GM21737 (cell line): Measurements from ENCODE around the gene TRMT10A.

Source experiments
- ATAC-seq: cut with Tn5 transposase; IDR thresholded peaks from one replicate; pipeline ENCODE4 v1.9.1; 2021; ENCODE audit warnings: mild to moderate bottlenecking, moderate library complexity; ENCODE audit not compliant: unreplicated experiment

The TRMT10A gene, protein sequence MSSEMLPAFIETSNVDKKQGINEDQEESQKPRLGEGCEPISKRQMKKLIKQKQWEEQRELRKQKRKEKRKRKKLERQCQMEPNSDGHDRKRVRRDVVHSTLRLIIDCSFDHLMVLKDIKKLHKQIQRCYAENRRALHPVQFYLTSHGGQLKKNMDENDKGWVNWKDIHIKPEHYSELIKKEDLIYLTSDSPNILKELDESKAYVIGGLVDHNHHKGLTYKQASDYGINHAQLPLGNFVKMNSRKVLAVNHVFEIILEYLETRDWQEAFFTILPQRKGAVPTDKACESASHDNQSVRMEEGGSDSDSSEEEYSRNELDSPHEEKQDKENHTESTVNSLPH

DNA sequence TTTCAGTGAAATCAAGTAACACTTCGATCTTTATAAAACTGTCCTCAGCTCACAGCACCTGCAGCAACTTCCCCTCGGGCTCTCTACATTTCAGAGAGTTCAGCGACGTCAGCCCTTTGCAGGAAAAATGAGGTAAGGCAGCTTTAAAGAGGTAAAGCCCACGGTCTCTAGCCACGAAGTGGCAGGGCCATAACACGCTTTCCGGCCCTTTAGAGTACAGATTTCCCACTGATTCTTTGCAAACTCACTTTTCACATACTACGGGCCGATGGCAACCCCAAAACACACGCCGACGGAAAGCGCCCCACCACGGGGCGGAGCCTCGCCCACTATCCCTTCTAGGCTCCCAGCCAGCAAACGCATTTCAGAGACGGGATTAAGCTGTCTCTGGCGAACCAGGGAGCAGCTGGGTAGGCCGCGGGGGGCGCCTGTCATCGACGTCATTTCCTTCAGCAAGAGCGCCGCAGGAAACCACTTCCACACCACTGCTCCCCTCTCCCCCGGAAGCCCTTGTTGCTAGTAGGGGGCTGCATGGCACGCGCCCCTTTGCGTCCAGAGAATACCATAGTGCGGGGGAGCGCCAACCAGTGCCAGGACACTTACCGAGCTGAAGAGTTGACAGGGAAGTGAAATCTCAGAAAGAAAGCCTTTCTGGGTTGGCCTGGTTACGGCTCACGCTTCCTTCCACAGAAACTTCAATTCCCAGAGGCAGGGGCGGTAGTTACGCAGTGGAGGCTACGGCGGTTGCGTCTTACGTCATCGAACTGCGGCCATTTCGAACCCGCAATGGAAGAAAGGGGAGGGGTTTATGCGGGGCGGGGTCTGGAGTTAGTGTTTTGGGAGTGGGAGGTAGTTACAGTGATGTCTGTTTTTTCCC, at the start of gene TRMT10A:
TSS of gene TRMT10A (minus strand) at position 730 of the 877 bp plus-strand sequence. CDS start 4,701 bp downstream, outside the sequence.
- peak; percentile 92 for ATAC-seq

DNA sequence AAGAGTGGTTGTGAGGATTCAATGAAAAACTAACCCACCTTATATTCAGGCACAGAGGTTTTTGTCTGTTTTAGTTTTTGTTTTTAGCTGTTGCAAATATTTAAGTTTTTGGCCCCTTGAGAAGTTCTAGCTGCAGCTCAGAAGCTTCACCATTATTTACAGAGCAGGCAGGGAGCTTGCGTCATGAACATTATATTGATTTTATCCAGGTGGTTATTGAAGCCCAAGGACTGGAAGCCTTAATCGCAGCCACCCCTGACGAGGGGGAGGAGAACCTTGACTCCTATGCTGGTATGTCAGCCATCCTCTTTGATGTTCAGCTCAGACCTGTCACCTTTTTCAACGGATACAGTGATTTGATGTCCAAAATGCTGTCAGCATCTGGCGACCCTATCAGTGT, 48.9 kb upstream of the TRMT10A start:
- ATAC-seq = no peak

DNA sequence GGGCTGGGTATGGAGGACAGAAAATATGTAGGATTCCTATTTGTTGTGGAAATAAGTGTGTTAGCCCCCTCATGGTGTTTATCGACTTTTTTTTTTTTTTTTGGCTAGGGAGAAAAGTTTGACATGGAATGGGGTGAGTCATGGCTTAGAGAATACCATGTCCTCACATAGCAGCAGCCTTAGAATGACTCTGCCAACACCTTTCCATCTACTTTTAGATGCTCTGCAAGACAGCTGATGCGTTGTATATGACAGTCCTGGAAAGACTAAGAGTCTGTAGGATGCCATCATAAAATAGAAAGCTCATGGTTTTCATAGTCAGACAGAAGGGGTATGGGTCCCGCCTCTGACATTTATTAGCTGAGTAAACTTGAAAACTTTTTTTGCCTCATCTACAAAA, 48.4 kb upstream of the TRMT10A start:
- no peak for ATAC-seq

DNA sequence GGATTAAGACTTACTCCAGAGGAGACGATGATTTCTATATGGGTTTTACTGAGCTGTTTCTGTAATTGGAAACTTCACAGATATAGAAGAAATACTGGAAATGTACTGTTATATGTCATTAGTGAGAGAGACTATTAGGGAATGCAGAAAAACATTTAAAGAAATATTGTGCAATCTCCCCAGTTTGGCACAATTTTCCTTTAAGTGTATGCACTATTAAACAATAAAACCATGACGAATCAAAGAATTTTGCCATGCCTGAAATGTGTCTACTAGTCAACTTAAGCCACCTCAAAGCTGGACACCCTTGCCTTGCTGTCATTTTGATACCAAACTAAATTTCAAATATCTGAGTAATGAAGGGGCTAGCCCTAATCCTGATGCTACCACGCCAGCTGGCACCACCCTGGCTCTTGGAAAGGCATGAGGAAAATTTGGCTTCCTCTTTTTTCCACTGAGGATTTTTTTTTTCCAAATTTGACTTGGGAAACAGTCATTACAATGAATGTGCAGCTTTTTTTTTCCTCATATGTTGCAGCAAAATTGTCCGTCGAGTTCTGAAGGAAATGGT, 46.9 kb upstream of the TRMT10A start:
- ATAC-seq = no peak

DNA sequence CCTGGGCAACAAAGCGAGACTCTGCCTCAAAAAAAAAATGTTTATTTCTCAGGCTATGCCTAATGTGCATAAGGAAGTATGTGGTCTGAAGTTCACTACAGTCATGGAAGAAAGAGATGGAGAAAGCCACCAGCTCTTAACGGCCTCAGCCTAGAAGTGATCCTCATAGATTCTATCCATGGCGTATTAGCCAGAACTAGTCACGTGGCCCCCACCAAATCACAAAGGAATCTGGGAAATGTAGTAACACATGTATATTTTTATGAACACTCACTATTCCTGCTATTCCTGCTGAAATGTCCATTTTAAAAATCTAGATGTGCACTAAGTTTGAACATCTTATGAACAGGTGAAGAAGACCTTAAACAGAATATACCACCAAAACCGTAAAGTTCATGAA, 44.6 kb upstream of the TRMT10A start:
- ATAC-seq = no peak

DNA sequence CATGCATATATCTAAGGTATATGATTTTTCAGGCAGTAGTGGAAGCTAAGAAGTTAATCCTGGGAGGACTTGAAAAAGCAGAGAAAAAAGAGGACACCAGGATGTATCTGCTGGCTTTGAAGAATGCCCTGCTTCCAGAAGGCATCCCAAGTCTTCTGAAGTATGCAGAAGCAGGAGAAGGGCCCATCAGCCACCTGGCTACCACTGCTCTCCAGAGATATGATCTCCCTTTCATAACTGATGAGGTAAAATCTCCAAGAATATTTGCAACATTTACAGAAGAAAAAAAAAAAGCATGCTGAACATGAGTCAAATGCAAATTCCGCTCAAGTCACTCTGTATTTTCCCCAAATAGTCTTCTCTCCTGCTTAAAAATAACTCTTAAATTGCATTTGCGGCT, 42.9 kb upstream of the TRMT10A start:
- no peak for ATAC-seq

DNA sequence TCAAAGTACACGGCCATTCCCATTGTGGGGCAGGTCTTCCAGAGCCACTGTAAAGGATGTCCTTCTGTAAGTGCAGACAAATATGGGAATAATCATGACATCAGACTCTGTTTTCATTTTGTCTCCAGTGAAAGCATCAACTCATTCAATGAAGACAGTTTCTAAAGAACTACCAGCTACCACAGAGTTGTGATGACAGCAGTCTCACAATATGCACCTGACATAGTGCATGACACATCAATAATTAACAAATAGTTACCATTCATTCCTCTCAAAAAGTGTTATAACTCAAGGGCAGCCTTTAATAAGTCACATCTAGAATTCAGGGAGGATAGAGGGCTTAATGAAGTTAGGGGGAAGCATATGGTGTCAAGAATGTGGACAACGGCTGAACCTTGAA, 31.0 kb upstream of the TRMT10A start:
- ATAC-seq = peak; percentile 30

DNA sequence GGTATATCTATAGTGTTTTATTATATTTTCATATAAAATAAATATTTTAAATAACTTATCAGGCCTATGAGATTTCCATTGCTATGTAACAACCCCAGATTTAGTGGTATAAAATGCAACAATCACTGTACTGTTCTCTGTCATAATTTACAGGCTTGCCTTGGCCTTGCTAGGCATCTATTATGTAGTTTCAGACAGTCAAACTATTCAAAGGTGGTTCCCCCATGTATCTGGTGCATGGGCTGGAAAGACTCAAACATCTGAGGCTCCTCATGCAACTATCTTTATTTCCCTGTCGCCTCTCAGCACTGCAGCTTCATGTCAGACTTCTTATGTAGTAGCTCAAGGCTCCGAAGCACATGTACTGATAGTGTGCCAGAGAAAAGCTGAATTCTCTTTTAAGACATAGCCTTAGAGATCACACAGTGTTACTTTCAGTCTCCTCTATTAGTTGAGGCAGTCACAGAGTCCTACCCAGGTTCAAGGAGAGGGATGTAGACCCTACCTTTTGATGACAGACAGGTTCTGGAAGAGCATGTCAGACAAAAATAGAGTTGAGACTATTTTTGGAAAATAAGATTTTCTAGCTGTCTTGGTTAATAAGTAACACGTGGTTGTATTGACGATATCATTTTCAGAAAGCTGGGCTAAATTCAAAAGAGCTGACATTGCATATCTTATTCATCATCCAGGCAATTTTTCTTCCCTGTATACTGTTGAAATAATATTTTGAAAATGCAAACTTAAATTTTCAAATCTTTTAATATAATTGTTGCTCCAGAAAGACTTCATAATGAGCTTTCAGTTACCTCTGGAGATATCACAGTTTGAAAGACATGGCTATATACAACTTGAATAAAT, 30.2 kb upstream of the TRMT10A start:
- peak; percentile 64 for ATAC-seq

DNA sequence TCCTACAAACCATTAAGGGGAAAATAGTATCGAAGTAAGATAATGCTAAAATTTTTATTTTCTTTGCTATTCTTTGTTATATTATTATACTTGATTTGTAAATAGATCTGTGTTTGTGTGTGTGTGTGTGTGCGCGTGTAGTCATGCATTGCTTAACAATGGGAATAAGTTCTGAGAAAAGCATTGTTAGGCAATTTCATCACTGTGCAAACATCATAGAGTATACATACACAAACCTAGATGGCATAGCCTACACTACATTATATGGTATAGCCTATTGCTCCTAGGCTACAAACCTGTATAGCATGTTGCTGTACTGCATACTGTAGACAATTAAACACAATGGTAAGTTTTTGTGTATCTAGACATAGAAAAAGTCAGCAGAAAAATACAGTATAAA, 27.9 kb upstream of the TRMT10A start:
- no peak for ATAC-seq

DNA sequence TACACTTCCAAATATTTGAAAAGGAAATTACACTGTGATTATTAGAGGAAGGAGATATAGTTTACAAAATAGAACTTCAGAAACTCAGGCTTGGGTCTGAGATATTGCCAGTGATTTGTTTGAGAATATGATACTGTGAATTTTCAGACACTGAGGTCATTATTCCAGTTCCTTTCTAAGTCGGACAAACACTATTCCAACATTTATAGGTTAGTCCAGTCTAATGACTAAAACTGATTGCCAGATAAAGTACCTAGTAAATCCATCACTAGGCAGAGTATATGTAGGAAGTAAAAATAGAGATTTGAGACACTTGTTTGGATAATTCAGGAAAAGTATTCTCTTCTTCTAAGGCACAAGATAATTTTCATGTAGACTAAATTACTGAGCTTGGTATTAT, 24.0 kb upstream of the TRMT10A start:
- no peak for ATAC-seq

DNA sequence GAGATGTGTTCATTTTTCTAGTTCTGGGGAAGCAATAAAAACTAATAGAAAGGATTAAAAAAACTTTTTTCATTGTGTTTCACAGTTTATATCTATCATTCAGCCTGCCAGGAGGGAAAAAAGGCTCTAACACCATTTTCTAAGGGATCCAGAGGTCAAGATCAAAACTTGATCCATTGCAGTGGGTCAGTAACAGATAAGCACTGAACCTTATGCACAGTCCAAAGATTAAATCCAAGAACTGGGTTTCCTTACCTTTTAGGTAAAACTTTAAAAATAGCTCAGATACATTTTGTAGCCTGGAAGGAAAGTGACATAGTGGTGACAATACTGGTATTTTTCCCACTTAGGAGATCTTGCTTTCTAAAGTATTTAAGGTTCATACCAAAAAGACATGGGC, 23.5 kb upstream of the TRMT10A start:
- ATAC-seq = no peak

DNA sequence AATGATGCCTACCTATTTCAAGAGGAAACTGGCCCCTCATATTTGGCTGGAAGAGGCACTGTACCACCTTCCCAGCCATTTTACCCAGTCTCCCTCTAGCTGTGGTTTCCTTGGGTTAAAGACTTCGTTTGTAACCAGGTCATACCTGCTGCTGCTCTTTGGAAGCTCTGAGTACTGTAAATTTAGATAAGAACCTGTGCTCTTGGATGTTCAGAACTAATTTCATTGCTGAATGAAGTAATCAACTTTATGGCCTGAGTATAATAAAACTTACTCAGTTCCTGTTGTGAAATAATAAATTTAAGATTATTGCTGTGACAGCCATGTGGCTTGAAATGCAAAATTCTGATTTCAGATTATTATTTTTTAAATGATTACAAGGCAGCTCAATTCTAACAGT, 23.0 kb upstream of the TRMT10A start:
- ATAC-seq = no peak

DNA sequence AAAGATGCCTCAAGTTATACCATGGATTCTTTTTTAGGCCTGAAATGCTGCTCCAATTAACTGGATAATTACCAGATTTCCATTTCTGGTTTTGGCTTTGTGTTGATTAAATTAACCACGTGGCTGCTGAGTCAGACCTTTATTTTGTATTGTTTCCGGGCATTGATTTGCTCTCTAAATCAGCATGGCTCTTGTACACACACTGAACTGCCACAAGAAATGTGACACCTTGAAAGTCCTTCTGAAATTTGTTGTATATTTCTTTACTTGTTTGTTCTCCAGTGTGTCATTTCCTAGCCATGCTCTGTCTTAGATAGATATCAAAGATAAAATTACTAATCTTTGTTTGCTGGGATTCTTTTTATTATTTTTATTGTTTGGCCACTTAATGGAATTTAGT, 22.5 kb upstream of the TRMT10A start:
- no peak for ATAC-seq

DNA sequence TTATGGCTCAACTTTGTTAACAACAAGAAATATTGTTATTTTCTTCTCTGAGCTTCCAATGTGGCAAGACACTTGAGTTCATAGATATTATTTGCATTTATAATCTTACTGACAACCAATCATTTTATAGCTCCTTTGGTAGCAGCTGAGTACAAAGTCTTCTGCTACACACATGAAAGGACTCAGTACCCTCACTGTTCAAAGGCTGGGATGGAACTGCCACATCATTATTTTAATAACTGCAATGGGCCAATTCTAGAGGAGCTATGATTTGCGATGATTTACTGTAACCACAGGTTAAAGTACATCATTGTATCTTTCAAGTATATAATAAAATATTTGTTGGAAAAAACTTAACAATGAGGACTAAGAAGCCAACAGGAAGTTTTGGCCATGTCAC, 21.7 kb upstream of the TRMT10A start:
- no peak for ATAC-seq

DNA sequence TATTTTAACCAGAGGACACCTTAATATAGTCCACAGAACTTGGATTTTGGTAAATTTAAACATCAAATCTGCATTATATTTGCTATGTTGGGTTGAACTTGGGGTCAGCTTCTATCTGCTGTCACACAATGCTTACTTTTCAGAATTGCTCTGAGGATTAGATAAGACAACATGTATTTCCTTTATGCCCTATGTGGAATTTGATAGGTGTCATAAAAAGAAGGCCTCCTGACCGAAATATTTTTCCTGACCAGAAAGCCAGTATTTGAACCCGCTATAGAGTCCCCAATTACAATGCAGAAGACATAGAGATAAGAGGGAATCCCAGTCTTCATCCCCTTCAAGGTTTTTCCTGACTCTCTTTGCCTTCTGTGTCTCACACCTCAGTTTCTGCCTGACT, 14.9 kb upstream of the TRMT10A start:
- no peak for ATAC-seq

DNA sequence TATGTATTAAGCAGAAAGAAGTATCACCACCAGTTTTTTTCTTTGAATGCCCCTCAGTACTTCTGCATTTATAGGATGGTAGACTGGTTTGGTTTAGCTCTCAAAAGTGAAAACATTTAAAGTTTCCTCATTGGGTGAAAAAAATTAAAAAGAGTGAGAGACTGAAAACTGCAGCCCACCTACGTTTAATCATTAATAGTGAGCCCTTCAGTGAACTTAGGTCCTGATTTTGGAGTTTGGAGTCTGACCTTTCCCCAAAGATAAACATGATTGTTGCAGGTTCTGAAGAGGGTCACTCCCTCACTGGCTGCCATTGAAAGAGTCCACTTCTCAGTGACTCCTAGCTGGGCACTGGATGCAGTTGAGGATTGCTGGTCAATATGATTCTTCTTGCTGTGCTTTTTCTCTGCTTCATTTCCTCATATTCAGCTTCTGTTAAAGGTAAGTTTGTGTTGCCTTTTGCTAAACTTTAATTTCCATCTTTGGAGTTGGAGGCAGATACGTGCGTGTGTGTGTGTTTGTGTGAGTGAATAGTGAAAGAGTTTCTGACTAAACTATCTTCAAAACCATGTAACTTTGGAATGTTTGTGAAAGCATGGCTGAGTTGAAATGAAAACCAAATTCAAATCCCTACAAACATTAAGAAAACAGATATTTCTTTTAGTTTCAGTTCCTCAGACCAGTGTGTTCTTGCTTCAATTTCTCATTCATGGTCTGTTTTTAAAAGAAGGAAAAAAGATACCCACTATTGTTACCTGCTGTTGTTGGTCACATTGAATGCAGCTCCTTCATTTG, 10.9 kb upstream of the TRMT10A start, which contains the start of gene MTTP:
TSS of gene MTTP (plus strand) at position 295 of the 795 bp plus-strand sequence. CDS start at position 381, 86 bp downstream.
- ATAC-seq = peak; percentile 78

DNA sequence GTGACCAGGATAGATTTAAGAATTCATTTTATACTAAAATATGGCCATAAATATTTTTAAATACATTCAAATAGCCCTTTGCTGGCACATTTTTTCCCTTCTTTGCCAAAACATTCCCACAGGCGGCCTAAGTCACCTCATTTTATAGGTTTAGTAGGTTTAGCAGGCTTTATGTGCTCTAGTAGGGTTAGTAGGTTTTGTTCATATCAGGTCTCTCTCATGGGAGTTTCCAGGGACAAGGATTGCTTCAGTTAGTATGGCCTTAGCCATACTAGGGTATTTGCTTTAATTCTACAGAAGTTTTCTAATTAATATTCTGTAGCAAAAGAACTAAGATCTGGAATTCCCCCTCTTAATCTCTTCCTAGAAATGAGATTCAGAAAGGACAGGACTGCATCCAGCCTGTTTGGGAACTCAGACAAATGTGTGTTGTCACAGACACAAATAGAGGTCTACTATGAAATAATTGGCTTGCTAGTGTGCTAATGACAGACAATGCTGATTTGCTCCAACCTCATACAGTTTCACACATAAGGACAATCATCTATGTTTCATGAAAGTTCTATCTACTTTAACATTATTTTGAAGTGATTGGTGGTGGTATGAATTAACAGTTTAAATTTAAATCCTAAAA, 10.0 kb upstream of the TRMT10A start:
- no peak for ATAC-seq

DNA sequence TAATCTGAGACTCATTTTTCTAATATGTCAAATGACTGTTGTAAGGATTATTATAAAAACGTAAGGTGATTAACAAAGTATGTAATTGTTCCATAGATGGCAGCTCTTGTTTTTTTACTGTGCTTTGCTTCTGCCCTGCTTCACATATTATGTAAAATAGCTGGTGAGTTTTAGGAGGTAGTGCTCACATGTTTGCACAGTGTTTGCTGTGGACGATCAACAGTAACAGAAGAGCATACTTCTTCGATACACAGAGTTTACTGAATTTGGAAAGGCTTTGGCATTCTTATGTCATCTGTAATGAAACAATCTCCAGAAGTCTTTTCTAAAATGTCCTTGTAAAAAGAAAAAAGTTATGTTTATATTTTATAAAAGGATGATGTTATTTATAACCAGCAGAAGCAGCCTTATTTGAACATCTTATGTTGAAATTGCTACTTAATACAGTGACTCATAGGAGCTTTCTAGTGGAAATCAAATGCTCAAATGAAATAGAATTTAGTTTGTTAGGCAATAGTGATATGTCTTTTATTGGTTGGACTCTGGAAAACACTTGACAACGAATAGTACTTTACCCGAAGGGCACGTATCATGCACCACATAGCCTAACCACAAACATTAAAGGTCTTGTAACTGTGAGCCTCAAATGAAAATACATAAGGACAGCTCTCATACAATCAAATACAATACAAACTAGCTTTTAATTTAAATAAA, 8.8 kb upstream of the TRMT10A start:
- ATAC-seq = no peak

DNA sequence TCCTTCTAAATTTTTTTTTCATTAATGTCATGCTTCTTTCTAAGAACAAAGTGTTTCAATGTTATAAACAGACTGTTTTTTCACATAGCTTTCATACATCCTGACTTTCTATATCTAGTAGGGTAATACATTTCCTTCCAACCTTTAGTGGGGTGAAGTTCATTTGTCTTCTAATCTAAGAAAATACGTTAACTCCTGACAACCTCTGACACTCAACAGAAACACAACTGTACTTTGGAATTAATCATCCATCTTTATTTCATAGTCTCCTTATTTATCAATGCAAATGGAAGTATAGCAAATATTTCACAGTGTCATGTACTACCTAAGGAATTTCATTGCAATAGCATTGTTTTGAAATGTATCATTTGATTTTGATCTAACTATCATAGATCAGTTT, 8.0 kb upstream of the TRMT10A start:
- no peak for ATAC-seq
